PC-3 (cell line): ENCODE results near the gene ZDHHC1. TPM values are rescaled to one million over a fixed set of nuclear protein-coding genes. Genes with fewer than 3 reads are reported as not detected.

ENCODE experiments used
- ATAC-seq: fragments of 200-7000 bp; cut with Tn5 transposase; 2 replicates; pipeline ENCODE4 v1.9.1; 2020; ENCODE audit warnings: mild to moderate bottlenecking, moderate library complexity
- BruUV-seq: library from RNA; stranded (reverse); fragments of 400-500 nt; replicated peaks from 2 replicates; lab custom pipeline; 2021; lab: Mats Ljungman, UMichigan
- CTCF ChIA-PET: fragments of 300-600 bp; sonication (Branson Sonifier 250); formaldehyde crosslinking; loops from one replicate; lab custom pipeline; 2022; ENCODE audit warnings: antibody characterized with exemption; lab: Charles Lee
- POLR2A ChIA-PET: fragments of 300-600 bp; sonication (Branson Sonifier 250); formaldehyde crosslinking; loops from one replicate; lab custom pipeline; 2022; ENCODE audit warnings: antibody characterized with exemption; ENCODE audit not compliant: unreplicated experiment; lab: Charles Lee
- DNase-seq: peaks from one replicate; pipeline ENCODE4 v3.0.0-alpha.2; 2015
- H2AFZ ChIP-seq: fragments of 300-600 bp; sonication (generic); 2 replicates; pipeline ENCODE4 v1.6.0; 2016; ENCODE audit warnings: antibody characterized with exemption, low read length
- H3F3A ChIP-seq: fragments of 300-600 bp; sonication (generic); one replicate; pipeline ENCODE4 v1.6.0; 2017; ENCODE audit warnings: antibody characterized with exemption, low read length, control low read depth, mild to moderate bottlenecking; ENCODE audit not compliant: unreplicated experiment
- H3K27ac ChIP-seq: fragments of 300-600 bp; sonication (generic); 2 replicates; pipeline ENCODE4 v1.5.1; 2016; ENCODE audit warnings: mild to moderate bottlenecking, low read length
- H3K27me3 ChIP-seq: fragments of 300-600 bp; sonication (generic); 2 replicates; pipeline ENCODE4 v1.6.1; 2016; ENCODE audit warnings: low read length, mixed read lengths
- H3K36me3 ChIP-seq: fragments of 300-600 bp; sonication (generic); 2 replicates; pipeline ENCODE4 v1.6.1; 2016; ENCODE audit warnings: low read depth, mixed run types, low read length, mixed read lengths
- H3K4me1 ChIP-seq: fragments of 300-600 bp; sonication (generic); 2 replicates; pipeline ENCODE4 v1.5.1; 2016; ENCODE audit warnings: low read length; ENCODE audit not compliant: insufficient read depth
- H3K4me2 ChIP-seq: fragments of 300-600 bp; sonication (generic); 2 replicates; pipeline ENCODE4 v1.6.0; 2016; ENCODE audit warnings: low read length
- H3K4me3 ChIP-seq: fragments of 300-600 bp; sonication (generic); 2 replicates; pipeline ENCODE4 v1.5.1; 2016; ENCODE audit warnings: mild to moderate bottlenecking, low read length, mixed read lengths
- H3K79me2 ChIP-seq: fragments of 300-600 bp; sonication (generic); 2 replicates; pipeline ENCODE4 v1.6.1; 2017; ENCODE audit warnings: low read length, mixed read lengths
- H3K9ac ChIP-seq: fragments of 300-600 bp; sonication (generic); 2 replicates; pipeline ENCODE4 v1.6.0; 2016; ENCODE audit warnings: mild to moderate bottlenecking, low read length
- H3K9me2 ChIP-seq: fragments of 300-600 bp; sonication (generic); replicated peaks from 2 replicates; pipeline ENCODE4 v1.6.1; 2016; ENCODE audit warnings: mixed run types, low read length, mixed read lengths
- H3K9me3 ChIP-seq: fragments of 300-600 bp; sonication (generic); 2 replicates; pipeline ENCODE4 v1.6.1; 2016; ENCODE audit warnings: low read length, mixed read lengths
- H4K20me1 ChIP-seq: fragments of 300-600 bp; sonication (generic); 2 replicates; pipeline ENCODE4 v1.6.1; 2016; ENCODE audit warnings: low read length, mixed read lengths
- CTCF ChIP-seq: fragments of 300-600 bp; sonication (generic); conservative IDR thresholded peaks from 2 replicates; pipeline ENCODE4 v1.5.1; 2017; ENCODE audit warnings: antibody characterized with exemption, low read depth, mild to moderate bottlenecking, low read length
- EZH2 ChIP-seq: fragments of 300-600 bp; sonication (generic); IDR thresholded peaks from one replicate; pipeline ENCODE4 v1.6.1; 2017; ENCODE audit warnings: antibody characterized with exemption, mild to moderate bottlenecking, low read length; ENCODE audit not compliant: unreplicated experiment
- EZH2phosphoT487 ChIP-seq: fragments of 300-600 bp; sonication (generic); IDR thresholded peaks from 2 replicates; pipeline ENCODE4 v1.6.1; 2018; ENCODE audit warnings: mild to moderate bottlenecking, antibody characterized with exemption, low read length, borderline replicate concordance
- intact Hi-C: fragments of 100-400 bp; cut with micrococcal nuclease; formaldehyde crosslinking; loops from 2 replicates; pipeline ENCODE4 v1.9.0; 2023
- total RNA-seq: library from RNA; depleted of rRNA; stranded (reverse); fragments of >200 nt; gene quantifications from 2 replicates; pipeline ENCODE4 v1.2.3, GENCODE V29; 2014

ZDHHC1 gene
- total RNA-seq, 1 experiment from 2014 or later, result 4.8 TPM

- no peaks in the 10 kb centered on the region for H3K27me3 ChIP-seq
- H2AFZ ChIP-seq, result no peak overlapping the region
- TF ChIP-seq CTCF (no peak), EZH2phosphoT487 (no peak), EZH2 (no peak)
- DNase-seq, result no peak
- intact Hi-C loops, result loop anchor here (10.0 kb wide), 1 partner anchor 51 kb away; no protein-coding TSS in a partner anchor
- H3F3A ChIP-seq, result no peaks in the 10 kb centered on the region
- H3K9ac ChIP-seq, result peak overlapping the region; percentile 34; the same call in 1 of the 2 replicates
- no peak overlapping the region for H3K4me3 ChIP-seq
- ChIA-PET CTCF (interaction anchor here (0.6 kb wide), 1 partner anchor 12 kb away, joined by 4 read pairs; no protein-coding TSS in a partner anchor), POLR2A (no interaction called here)
- no TSS peak for BruUV-seq
- peak overlapping the region; percentile 12 for H3K27ac ChIP-seq
- no peak for ATAC-seq
- peaks cover 5% of the 10 kb centered on the region; the same call in 1 of the 2 replicates for H3K4me1 ChIP-seq
- peak overlapping the region; percentile 65; the same call in 1 of the 2 replicates for H3K4me2 ChIP-seq
- no peaks in the 10 kb centered on the region for H3K9me3 ChIP-seq
- H4K20me1 ChIP-seq, result no peaks in the 10 kb centered on the region
- no peaks in the 10 kb centered on the region for H3K79me2 ChIP-seq
- no peaks in the 10 kb centered on the region for H3K9me2 ChIP-seq
- H3K36me3 ChIP-seq, result no peaks in the 10 kb centered on the region
Measured at GRCh38 chr16:67395458-67396158, 20.7 kb downstream of the ZDHHC1 start.

GRCh38 chr16:67395105-67395457 is 21.2 kb downstream of the ZDHHC1 start:
- no peaks in the 10 kb centered on the region for H3K27me3 ChIP-seq
- no peak overlapping the region for H2AFZ ChIP-seq
- no peak for TF ChIP-seq EZH2
- TF ChIP-seq EZH2phosphoT487, result no peak
- TF ChIP-seq CTCF, result no peak
- H3K4me2 ChIP-seq, result no peak overlapping the region
- H3K9me2 ChIP-seq, result no peaks in the 10 kb centered on the region
- no peak overlapping the region for H3K27ac ChIP-seq
- CTCF ChIA-PET, result no interaction called here
- ATAC-seq (no peak), DNase-seq (no peak)
- POLR2A ChIA-PET, result no interaction called here
- no peak overlapping the region for H3K4me3 ChIP-seq
- no peak overlapping the region for H3K9ac ChIP-seq
- H3K9me3 ChIP-seq, result no peaks in the 10 kb centered on the region
- intact Hi-C loops, result loop anchor here (10.0 kb wide), 1 partner anchor 50 kb away; no protein-coding TSS in a partner anchor
- H3K36me3 ChIP-seq, result no peaks in the 10 kb centered on the region
- H3F3A ChIP-seq, result no peaks in the 10 kb centered on the region
- peaks cover 5% of the 10 kb centered on the region; the same call in 1 of the 2 replicates for H3K4me1 ChIP-seq
- no peaks in the 10 kb centered on the region for H4K20me1 ChIP-seq
- BruUV-seq, result no TSS peak
- no peaks in the 10 kb centered on the region for H3K79me2 ChIP-seq
